ENCODE results near the gene FCHSD2. TPM values are rescaled to one million over a fixed set of nuclear protein-coding genes. Genes with fewer than 3 reads are reported as not detected.

The FCHSD2 gene
- total and polyA plus RNA-seq, 10 donors, result 30.2 to 129 (median 69.7) TPM

GRCh38 chr11:72886619-72887018 is 255.5 kb downstream of the FCHSD2 start:
- Histone ChIP-seq H3K4me3 (no peak overlapping the region), H3K9me3 (peaks cover 0 to 3% (median 0%) of the 10 kb centered on the region in 8 donors), H3K27me3 (replicated peaks in 1 of 7) (no peaks in the 10 kb centered on the region), H3K36me3 (peaks cover 0 to 93% (median 60%) of the 10 kb centered on the region in 6 donors), H3K4me1 (no peaks in the 10 kb centered on the region), H3K27ac (peak overlapping the region in 1 of 8 donors; percentile 31)
- intact Hi-C loops (cut with DNase I; ENCODE audit: low total_unique reads), result no loop called here
- TF ChIP-seq POLR2A (IDR thresholded peaks at IDR 0.05) (no peak), CTCF (IDR thresholded peaks at IDR 0.05 in 8 of 11, conservative IDR thresholded peaks at IDR 0.05 in 3 of 11) (no peak), POLR2AphosphoS5 (IDR thresholded peaks at IDR 0.05) (no peak)
- no peak for DNase-seq

- WGBS, 5 donors, result 90 to 97% (median 93%) methylated on average over 3 of the region's 3 CpGs
- peaks cover 0 to 97% (median 60%) of the 10 kb centered on the region in 6 donors for H3K36me3 ChIP-seq
Measured at GRCh38 chr11:72885749-72886609, 256.1 kb downstream of the FCHSD2 start.

GRCh38 chr11:72876147-72876546 is 266.0 kb downstream of the FCHSD2 start:
- intact Hi-C loops (cut with DNase I; ENCODE audit: low total_unique reads), result no loop called here
- 95 to 97% (median 96%) methylated on average over 3 of the region's 3 CpGs for WGBS, 5 donors
- no peak for DNase-seq

More at GRCh38 chr11:72885749-72886609, 256.1 kb downstream of the FCHSD2 start:
- TF ChIP-seq POLR2A (IDR thresholded peaks at IDR 0.05), result no peak
- TF ChIP-seq CTCF (IDR thresholded peaks at IDR 0.05 in 8 of 11, conservative IDR thresholded peaks at IDR 0.05 in 3 of 11), result no peak
- no peak for TF ChIP-seq POLR2AphosphoS5 (IDR thresholded peaks at IDR 0.05)
- Histone ChIP-seq H3K9me3 (peaks cover 0 to 4% (median 0%) of the 10 kb centered on the region in 8 donors), H3K4me3 (no peak overlapping the region), H3K27ac (peak overlapping the region in 1 of 8 donors; percentile 31), H3K27me3 (replicated peaks in 1 of 7) (no peaks in the 10 kb centered on the region), H3K4me1 (no peaks in the 10 kb centered on the region)
- intact Hi-C loops (cut with DNase I; ENCODE audit: low total_unique reads), result no loop called here
- no peak for DNase-seq

More at GRCh38 chr11:72876147-72876546, 266.0 kb downstream of the FCHSD2 start:
- H3K9me3 ChIP-seq, result peaks cover 0 to 3% (median 0%) of the 10 kb centered on the region in 8 donors
- H3K36me3 ChIP-seq, result peaks cover 0 to 79% (median 12%) of the 10 kb centered on the region in 6 donors
- peaks cover 0 to 4% (median 2%) of the 10 kb centered on the region in 6 donors for H3K4me1 ChIP-seq
- TF ChIP-seq POLR2A (IDR thresholded peaks at IDR 0.05) (no peak), POLR2AphosphoS5 (IDR thresholded peaks at IDR 0.05) (no peak), CTCF (IDR thresholded peaks at IDR 0.05 in 8 of 11, conservative IDR thresholded peaks at IDR 0.05 in 3 of 11) (no peak)
- H3K27me3 ChIP-seq (replicated peaks in 1 of 7), result no peaks in the 10 kb centered on the region
- H3K4me3 ChIP-seq, result no peak overlapping the region
- no peak overlapping the region for H3K27ac ChIP-seq
